Kidney capillary endothelial cell (primary cell): ENCODE measurements around the gene SRL.

Experiments
- DNase-seq: peaks from one replicate; pipeline ENCODE4 v3.0.0-alpha.2; 2018; ENCODE audit warnings: low spot score

The SRL gene

DNA sequence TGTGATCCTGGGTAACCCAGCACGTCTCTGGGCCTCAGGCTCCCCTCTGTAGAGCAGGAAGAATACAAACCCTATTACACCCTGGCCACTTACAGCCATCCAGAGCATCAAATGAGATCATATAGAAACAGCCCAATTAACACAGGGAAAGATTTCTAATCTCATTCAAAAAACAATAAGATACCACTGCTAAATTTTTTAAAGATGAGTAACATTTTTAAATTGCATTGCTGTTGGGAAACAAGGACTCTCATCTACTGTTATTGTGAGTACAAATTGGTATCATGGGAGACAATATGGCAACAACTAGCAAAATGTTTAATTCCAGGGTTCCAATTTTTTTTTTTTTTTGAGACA is 41.1 kb downstream of the SRL start:
- DNase-seq, result no peak

DNA sequence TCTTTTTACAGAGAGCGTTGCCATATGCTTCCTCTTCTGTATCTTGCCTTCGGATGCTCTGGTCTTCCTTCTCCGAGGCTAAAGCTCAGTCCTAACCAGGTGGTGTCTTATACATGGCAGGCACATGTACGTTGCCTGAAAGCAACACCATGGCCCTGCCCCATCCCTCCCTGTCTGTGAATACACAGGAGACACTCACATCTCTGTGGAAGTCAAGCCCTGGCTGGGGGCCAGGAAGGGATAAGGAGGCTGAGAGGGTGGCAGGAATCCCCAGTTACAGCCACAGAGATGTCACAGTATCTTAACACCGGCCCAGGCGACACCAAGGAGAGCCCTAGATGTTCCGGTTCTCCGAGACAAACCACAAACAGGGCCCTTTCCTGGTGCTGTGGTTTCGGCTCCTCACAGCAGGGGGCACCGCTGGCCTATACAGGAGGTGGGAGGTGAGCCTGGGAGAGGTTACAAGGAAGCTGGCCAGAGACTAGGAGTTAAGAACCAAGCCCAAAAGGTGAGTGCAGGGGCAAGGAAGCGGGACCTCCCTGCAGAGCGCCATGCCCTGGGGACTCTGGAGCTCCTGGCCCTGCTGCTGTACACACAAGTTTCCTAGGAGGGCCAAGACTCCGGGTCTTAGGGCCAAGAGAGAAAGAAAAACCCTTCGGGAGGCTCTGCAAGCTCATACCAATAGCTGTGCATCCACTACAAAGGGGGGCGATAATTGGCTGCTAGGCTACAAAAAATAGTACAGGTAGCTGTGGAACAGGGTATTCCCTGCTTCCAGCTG is 41.7 kb downstream of the SRL start:
- peak; percentile 47 for DNase-seq

DNA sequence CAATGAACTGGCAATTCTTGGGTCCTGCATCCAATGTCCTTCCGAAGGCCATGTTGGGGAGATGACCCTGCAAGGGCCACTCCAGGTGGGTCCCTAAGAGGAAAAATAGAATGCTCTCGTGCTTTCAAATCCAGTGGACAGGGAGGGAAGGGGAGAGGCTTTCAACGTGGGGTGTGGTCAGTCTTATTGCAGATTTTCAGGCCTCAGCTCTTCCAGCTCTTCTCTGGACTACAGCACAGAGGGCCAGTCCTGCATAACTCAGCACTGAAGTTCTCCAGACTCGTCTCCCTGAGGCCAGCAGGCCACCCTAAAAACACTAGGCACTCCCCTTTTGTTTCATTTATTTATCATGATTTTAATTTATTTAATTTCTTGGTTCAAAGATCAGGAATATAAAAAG is 43.1 kb downstream of the SRL start:
- no peak for DNase-seq

DNA sequence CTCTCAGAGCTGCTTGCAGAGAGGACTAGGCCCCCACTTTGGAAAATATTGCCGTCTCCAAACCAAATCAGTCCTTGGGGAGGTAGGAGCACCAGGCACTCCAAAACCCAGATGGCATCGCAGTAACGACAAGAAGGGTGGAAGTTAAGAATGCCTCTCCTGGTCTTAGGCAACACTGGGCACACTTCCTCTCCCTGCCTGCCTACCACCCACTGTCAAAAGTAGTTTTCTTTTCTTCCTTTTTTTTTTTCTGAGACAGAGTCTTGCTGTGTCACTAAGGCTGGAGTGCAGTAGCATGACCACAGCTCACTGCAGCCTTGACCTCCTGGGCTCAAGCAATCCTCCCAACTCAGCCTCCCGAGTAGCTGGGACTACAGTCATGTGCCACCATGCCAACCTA is 47.2 kb downstream of the SRL start:
- DNase-seq, result no peak

DNA sequence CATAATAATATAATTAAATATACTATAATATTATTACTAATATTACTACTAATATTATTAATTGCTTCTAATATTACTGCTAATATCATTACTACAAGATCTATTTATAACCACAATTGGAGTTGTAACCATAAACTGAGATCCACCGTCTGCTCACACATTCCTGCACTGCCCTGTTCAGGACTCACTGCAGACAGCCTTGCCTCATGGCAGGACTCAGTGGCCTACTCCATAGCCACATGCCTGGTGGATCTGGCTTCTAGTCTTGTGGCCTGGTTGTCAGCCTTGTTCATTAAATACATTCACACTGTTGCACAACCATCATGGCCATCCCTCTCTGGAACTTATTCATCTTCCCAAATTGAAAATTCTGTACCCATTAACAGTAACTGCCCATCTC is 48.0 kb downstream of the SRL start:
- DNase-seq, result no peak

DNA sequence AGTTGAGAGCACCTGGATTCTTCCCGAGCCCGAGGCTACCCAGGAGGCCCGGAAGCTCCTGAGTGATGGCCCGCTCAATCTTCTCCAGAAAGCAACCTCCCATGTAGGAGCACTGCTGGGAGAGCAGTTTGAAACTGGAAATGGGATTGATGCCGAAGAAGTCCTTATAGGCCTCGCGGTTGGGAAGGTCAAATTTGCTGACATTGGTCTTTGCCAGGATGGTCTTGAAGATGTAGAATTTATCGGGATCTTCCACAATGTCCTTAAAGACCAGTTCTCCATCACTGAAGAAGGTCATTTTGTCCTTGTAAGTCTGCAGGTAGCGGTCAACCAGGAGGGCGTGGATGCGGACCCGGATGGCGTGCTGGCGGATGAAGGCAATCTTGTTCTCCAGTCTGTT is 49.7 kb downstream of the SRL start:
- no peak for DNase-seq

DNA sequence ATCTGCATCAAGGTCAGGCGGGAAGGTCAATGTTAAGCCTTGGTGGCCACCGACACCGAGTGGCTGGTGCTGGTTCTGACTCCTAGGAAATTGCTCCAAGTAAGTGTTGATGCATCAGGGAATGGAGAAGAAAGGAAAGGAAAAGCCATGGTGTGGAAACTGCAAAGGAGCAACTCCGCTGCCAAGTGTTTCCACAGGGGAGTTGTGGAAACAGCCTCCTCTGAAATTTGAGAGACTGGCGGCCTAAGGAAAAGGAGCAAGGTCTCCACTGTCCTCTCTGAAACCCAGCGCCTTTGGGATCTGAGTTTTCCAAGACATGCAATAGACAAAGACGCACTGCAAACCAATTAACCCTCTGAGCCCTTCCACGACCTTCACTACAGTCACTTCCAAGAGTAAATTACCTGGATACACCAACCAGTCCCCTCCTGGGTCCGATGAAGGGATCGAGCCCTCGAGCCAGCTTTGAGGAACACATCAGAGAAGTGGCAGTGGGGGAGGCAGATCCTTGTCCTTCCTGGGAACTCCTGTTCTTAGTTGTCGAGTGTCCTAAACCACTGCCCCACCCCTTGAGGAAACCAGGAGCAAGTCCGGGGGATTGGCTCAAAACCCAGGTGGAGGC is 51.1 kb downstream of the SRL start:
- no peak for DNase-seq

DNA sequence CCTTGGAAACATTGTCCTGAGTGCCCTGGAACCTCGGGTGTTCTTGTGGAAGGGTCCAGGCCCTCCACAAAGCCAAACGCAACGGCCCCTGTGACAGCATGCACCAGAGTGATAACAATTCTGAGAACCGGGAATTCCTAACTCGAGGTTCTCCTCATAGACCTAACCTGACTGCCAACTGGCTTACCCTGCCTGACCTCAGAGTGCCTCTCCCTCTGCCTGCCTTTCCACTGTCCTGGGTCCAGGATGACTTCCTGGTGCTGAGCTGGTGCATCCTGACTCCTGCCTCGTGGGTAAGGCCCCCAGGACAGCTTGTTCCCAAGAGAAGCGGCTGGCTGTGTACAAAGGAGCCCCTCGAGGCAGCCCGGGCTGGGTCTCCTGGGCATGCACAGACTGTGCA is 51.8 kb downstream of the SRL start:
- DNase-seq, result no peak

DNA sequence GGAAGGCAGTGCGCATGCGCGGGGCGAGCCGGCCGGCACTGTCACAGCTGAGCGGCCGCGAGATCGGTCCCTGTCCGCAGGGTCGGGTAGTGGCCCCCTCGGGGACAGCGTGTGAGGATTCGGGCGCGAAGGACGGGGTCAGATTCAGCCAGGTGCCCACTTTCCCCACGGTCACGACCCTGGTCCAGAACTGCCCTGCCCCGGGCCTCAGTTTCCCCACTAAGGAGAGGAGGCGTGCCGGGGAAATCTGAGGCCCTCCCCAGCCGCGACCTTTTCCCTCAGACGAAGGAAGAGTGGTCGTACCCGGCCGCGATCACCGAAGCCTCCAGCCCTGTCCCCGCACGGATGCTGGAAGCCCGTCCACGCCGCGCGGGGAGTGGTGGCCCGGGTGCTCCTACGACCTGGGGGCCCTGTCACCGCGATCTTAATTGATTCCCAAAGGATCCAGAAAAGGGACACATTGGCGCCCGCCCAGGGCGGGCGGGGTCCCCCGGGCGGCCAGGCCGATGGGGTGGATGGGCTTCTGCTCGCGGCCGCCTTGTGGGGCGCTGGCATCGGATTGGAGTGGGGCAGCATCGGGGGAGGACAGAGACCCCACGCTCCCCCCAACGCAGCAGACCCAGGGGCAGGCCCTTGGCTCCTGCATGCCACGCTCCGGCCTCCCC is 57.7 kb downstream of the SRL start:
- DNase-seq, result no peak

DNA sequence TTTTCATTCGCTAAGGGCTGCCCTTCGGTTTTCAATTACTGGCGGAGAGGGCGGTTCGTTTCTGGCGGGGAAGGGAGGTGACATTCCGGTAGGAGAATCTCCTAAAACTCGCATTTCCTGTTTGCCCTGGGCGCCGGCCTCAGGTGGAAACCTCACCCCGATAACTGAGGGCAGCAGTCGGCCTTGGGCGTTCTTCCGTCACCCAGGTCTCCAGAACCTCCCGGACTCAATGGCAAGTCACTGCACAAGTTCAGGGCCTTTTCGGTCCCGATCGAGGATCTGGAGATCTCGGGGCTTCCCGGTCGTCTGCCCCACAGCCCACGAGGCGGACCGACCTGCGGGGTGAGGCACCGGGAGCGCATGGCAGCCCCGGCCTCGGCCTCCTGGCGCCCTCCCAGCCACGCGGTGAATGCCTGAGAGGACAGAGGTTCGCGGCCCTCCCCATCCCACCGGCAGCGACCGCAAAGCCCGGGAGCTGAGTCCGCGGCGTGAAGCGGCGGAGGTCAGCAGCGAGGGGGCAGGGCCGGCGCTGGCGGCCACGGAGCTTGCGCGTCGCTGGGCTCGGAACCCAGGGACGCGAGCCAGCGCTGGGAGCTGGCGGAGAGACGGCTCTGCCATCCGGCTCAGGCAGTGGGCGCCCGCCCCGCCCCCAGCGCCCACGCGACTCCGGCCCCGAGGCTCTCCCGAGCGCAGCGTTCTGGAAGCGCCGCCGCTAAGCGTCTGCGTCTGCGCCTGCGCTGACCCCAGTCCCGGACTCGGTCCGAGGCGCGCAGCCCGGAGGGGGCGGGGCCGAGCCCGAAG is 58.4 kb downstream of the SRL start:
- peak; percentile 97 for DNase-seq

DNA sequence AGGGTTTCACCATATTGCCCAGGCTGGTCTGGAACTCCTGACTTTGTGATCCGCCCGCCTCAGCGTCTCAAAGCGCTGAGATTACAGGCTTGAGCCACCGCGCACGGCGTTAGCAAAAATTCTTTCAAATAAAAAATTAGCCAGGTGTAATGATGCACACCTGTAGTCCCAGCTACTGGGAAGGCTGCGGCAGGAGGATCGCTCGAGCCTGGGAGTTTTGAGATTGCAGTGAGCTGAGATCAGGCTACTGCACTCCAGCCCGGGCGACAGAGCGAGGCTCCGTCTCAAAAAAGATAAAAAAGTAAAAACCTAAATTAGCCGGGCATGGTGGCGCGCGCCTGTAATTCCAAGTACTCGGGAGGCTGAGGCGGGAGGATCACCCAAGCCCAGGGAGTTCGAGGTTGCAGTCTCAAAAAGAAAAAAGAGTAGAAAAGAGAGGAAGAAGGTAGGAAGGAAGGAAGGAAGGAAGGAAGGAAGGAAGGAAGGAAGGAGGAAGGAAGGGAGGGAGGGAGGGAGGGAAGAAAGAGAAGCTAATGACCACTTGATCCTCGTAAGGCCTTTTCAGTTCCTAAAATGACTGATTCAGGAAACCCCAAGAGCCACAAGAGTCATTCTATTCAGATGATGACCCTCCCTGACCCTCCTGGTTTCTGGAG is 59.2 kb downstream of the SRL start:
- DNase-seq, result no peak

DNA sequence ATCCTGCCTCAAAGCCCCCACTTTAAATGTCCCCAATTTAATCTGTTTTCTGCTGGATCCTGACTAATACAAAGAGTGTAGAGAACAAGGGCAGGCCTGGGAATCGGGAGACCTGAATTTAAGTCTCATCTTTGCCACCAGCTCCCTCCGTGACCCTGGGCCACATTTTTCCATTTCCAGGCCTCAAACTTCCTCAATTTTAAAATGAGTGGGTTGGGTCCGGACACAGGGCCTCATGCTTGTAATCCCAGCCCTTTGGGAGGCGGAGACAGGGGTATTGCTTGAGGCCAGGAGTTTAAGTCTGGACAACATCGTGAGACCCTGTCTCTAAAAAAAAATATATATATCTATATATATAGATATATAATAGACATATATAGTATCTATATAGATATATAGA is 61.4 kb downstream of the SRL start:
- no peak for DNase-seq

DNA sequence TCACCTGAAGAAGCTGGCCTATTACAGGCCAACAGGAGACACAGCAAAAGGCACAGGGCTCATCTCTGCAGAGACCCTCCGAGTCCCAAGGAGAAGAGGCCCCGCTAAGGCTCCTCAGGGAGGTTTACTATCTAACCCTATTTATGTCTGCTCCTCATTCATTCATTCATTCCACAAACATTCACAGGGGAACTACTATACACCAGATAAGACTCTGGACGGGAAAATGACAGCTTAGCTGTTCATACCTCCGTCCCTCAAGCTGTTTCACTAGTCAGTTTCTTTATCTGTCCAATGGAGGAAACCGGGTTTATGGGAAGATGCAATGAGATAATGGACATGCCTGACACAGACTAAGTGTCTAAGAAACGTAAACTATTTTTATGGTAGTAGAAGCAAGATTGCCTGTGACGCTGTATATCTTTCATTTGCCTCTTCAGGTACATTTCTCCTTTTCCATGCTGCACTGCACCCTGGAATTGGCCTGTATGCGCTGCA is 62.1 kb downstream of the SRL start:
- DNase-seq, result no peak

DNA sequence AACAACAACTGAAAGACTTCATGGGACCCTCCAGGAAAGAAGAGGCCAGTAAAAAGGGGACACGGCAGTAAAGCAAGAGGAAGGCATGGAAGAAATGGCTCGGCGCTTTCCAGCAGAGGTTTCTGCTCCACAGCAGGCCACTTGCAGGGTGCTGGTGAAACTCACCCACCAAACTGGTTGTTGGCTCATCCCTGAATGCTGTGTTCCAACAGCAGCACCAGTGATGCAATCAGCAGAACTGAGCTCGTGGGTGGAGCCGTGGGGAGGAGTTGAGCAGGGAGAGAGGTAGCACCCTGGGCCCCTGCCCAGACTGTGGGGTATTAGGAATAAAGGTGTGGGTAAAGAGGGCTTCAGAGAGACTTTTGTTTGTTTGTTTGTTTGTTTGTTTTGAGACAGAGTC is 62.9 kb downstream of the SRL start:
- DNase-seq, result no peak

DNA sequence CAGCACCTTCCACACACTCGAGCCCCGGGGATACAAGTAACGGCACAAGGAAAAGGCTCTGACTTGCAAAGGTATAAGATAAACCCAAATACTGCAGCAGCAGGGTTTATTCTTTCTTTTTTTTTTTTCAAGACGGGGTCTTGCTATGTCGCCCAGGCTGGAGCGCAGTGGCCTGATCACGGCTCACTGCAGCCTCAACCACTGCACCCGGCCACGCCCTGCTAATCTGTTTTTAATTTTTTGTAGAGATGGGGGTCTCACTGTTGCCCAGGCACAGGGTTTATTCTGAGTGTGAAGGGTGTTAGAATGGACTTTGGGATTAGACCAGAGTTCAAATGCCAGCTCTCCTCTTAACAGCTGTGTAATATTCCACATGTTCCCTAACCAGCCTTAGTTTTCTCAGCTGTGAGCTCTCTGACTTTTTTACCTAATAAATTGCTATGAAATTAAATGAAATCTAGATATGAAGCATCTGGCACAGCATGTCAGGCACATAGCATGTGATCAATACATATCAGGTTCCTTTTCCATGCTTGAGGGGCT is 63.3 kb downstream of the SRL start:
- no peak for DNase-seq

DNA sequence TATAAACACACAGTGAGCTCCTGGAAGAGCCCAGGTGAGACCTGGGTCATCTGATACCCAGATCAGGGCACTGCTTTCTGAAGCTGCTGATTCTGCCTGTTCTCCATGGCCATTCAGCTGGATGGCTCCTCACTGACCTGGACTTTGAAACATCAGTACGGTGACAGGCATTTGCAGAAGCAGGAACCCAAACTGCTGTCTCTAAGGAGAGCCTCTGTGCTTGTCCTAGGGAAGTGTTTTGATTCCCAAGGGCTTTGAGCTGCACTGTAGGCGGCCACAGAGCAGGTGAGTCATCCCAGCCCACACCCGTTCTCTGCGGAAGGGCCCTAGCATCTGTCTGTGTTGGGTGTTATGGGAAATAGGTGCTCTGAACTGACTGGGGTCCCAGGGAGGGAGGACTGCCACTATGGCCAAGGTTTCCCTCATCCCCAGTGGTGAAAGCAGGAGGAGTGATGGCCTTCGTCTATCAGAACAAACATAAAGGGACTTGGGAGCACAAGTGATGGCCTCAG is 64.9 kb downstream of the SRL start:
- DNase-seq, result no peak

DNA sequence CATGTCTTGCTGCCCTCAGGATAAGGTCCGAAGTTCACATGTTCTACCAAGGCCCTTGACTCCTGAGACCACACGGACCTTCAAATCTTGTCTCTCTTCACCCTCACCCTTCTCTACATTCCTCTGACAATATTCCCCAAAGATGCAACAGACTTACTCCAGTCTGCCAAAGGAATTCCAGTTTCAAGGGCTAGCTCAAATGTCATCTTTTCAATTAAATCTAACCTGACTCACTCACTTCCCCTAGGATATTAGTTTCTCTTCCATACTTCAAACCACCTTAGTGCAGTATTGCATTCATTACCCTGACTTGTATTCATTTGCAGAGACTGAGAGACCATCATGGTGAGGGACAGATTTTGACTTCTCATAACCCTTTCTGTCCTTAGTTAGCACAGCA is 66.0 kb downstream of the SRL start:
- no peak for DNase-seq

DNA sequence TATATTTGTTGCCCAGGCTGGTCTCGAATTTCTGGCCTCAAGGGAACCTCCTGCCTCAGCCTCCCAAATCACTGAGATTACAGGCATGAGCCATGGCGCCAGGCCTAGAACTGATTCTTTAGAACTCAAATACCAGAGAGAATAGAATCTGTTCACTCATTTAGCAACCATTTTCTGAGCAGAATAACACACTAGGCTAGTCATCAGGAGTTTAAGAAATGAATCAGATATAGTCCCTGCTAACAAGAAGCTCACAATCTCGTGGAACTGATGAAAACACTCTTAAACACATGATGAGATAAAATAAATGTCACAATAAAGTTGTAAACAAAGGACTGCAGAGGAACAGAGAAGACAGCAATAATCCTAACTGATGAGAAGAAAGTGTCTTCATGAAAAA is 69.8 kb downstream of the SRL start:
- DNase-seq, result no peak

DNA sequence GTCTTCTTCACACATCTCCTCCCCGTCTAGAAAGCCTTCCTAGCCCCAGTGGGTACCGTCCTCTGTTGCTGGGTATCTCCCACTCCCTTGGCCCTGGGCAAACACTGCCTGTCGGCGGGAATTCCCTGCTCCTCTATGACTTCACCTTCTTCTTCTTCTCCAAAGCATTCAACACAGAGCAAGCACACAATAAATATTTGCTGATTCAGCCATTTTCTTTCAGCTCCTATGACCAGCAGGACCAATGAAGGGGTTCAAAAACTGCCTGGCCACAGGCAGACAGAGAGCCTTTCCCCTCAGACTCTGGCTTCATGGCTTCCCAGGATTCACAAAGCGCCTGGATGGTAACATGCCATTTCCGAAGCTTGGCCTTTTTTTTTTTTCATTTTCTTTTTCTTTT is 72.5 kb downstream of the SRL start:
- no peak for DNase-seq

DNA sequence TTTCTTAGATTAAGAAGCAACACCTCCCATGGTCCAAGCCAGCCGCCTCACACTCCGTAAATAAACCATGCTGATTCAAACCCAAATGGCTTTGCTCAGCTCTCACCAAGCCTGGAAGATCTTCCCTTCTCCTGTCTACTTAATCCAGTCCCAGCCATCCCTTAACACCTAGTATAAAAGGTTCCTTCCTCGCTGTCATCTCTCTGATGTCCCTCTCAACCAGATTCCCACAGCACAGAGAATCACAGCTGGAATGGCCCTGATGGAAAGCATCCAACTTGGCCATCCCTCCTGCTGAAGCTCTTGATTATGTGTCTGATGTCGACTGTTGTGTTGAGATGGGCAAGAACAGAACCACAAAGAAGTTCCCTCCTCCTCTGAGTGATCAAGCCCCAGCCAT is 75.1 kb downstream of the SRL start:
- DNase-seq, result no peak

DNA sequence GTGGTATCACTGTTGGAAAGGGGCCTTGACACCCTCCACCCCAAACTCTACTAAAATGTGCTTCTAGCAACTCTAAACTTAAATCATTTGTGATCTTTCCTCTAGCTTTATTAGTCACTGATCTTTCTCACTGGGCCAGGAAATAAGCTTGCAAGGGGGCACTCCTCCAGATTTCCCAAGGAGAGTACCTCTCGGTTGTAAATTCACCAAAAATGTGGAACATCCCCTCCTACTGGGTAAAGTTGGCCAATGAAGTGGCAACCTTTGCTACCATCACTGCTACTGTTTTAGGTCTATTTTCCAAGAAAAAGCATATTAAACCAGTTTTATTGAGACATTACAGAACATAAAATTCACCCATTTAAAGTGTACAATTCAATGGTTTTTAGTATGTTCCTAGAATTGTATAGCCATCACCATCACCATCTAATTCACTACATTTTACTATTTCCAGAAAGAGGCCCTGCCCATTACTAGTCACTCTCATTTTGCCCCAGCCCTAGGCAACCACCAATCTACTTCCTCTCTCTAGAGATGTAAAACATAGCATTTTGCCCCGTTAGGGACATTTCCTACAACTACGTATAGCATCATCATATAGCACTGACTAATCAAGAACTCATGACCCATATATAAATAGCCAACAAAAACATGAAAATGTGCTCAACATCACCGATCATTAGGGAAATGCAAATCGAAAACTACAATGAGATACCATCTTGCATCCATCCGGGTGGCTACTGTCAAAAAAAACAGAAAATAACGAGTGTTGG is 81.0 kb downstream of the SRL start:
- no peak for DNase-seq
